ENCODE measurements around the gene TSPAN18. TPM values are rescaled to one million over a fixed set of nuclear protein-coding genes. Genes with fewer than 3 reads are reported as not detected.

The TSPAN18 gene
- polyA plus RNA-seq, 3 donors, result 59.9 to 62.0 (median 61.2) TPM

DNA sequence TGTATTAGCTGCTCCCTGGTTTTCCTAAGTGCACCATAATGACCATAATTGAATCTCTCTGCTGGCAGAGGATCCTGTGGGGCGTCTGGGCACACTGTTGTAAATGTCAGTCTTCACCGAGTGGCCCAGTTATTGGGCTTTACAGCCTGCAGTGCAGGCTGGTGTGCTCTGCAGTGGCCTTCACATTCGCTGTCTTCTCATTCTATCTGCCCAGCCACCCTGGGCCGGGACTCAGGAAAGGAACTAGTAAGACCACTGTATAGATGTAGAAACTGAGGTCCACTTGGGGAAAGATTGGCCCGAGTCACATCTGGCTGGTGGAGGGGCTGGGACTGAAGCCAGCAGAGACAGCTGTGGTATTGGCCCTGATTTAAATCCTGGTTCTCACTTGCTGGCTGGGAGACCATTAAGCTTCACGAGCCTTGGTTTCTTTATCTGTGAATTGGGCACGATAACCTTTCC, 49.3 kb downstream of the TSPAN18 start:
- DNase-seq, result no peak

DNA sequence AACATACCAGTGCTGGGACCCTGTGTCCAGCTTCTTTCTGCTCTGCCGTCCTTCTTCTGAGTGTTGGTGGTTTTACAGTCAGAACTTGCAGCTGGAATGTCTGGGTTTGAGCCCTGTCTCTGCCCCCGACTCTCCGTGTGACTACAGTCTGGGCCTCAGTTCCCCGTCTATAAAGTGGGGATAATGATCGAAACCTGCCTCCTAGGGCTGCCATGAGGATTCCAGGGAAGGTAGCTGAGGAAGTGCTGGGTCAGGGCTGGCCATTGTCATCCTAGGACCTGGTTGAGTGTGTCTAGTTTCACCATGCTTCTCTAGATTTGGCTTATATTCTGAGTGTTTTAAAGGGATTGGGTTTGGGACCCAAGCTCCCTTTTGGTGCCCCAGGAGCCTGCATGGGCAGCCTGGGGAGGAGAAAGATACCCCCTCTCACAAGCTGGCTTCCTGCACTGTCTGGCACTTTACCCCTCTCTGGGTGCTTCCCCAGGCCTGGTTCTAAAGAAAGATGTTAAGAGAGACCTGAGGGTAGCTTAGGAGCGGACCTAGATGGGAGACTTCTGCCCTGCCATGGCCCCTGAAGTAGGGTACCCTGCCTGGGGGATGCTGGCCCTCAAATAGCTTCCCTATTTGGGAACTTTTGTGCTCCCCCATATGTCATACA, 49.9 kb downstream of the TSPAN18 start:
- no peak for DNase-seq

DNA sequence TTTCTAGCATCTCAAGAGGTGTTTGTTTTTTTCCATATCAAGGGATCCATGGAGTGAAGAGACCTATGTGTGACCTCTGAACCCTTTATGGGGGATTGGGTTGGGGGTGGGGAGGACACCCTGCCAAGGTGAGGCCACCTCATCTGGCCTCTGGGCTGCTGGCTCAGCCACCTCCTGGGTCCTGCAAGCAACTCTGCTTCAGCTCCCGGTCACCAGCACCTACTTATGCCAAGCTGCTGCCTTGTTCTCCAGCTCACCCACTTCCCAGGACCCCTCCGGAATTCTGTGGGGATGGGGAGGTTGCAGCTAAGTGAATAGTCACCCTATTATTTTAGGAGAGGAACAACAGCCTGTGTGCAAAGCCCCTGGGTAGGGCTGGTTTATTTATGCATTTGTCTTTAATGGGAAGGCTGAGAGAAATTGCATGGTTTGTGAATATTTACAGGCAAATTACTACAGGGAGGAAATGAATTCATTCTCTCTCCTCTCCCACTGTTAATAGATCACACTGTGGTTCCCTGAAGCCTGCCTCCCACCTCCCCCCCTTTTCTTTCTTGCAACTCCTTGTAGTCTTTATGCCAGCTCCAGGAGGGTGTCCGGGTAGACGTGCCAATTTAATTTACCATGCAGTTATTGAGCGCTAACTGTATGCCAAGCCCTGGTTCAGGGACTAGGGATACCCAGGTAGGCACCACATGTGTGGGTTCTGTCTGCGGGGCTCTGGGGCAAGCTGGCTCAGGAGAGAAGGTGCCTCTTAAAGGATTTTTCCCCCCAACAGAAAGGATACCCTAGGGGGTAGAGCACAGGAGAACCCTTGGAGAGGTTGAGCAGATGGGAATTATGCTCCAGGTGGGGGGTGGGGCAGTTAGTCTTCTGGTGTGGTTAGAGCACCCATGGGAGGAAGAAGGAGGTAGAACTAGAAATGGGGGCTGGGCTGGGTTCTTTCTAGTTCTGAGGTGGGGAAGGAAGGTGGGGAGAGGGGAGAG, 50.7 kb downstream of the TSPAN18 start:
- no peak for DNase-seq

DNA sequence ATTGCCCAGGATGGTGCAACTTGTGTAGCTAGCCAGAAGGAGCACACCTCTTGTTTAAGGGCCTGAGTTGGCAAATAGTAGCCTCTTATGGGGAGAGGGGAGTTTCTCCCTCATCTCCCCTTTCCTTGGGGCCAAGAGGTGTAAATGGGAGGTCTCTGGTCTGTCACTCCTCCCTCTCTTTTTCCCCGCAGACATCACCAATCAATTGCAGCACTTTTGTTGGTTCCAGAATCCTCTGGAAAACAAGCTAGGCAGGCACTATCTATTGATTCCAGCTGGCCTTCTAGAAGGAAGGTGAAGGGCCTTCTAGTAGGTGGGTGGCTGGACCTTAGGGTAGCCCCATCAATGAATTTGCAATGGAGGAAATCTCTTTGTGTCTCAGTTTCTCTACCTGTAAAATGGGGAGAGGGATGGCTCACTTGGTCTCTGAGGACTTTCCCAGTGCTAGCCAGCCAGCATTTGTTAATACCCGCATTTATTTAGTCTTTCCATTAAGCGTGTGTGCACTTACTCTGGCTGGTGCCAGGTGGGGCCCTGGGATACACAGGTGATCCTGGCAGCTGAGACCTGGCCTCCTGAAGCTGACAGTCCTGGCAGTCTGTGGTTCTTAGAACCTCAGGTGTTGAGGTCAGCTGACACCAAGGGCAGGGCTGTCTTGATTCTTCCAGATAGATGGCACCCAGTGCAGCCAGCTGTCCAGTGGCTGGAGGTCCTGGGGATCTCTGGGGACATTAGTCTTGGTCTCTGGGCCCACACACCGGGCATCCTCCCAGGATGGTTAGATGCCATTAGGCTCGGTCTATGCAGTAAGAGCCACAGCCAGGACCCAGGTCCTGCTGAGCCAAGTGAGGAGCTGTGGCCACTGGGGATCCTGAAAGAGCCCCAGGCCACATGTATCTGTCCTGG, 51.7 kb downstream of the TSPAN18 start:
- no peak for DNase-seq

DNA sequence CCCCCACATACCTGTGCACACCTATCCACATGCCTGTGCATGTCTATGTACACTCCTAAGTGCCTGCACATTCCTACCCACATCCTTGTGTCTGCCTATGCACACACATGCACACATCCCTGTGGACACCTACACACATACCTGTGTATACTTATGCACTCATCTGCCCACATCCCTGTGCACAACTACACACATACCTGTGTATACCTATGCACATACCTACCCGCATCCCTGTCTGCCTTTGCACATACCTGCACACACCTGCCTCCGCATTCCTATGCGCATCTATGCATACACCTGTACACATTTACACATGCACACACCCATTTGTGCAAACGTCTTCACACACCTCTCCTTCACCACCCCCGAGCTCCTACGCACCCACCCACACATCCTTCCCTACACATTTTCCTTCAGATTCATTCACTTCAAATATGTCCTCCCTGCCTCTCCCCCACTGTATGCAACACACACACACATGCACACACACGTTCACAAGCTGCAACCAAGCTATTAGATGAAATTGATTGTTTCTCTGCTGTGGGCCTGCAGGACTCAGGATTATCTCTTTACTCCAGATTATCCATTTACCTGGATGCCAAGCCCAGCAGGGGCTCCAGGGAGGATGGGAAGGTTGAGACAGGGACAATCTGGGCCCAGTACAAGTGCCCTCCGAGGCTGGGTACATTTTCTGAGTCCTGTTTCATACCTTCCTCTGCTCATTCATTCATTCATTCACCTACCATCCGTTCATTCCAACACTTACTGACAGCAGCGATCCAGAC, 53.2 kb downstream of the TSPAN18 start:
- no peak for DNase-seq

DNA sequence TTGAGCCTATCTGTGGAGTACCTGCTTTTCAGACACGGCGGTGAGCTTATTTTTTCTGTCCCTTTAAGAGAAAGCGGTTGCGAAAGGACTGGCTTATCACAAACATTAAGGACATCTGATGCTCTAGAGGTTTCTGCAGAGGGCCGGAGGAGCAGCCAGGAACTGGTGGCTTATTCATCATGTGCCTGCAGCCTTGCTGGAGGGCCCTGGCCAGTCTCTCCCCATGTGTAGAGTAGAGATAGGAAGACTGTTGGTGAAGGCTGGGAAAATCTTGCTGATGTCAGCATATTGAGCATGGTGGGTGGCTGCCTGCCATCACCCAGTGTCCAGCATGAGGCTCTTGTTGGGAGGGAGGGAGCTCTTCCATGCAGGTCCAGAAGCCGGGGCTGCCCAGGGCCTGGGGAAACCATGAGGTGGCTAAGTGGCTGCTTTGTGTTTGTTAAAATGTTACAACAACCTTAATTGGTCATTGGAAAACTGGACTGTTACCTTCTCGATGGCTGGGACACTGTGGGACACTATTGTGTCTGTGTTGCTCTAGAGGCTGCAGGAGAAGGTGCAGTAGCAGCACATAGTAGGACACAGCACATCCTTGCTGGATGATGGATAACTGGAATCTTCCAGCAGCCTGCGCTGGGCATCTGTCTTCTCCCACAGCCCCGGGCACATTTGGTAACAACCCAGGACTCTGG, 54.3 kb downstream of the TSPAN18 start:
- DNase-seq, result no peak

DNA sequence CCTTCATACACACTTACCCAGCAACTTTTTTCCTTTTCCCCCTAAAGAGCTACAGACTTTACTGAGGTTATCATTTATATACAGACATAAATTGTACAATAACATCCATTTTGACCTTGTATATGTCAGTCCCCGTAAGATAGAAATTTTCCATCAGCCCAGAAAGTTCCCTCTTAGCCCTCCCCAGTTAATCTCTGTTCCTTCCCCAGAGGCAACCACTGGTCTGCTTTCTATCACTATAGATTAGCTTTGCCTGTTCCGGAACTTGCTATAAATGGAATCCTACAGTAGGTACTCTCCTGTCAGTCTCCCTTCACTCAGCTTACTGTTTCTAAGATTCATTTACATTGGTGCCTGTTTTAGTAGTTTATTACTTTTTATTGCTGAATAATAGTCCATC, 54.9 kb downstream of the TSPAN18 start:
- DNase-seq, result no peak

DNA sequence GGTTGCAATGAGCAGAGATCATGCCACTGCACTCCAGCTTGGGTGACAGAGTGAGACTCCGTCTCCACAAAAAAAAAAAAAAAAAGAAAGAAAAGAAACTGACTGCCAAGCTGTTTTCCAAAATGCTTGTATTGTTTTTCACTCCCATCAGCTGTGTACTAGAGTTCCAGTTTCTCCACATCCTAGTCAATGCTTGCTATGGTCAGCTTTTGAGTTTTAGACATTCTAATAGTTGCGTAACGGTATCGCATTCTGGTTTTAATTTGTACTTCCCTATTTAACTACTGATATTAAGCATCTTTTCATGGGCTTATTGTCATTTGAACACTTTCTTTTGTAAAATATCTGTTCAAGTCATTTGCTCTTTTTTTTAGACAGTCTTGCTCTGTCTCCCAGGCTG, 55.7 kb downstream of the TSPAN18 start:
- DNase-seq, result no peak

DNA sequence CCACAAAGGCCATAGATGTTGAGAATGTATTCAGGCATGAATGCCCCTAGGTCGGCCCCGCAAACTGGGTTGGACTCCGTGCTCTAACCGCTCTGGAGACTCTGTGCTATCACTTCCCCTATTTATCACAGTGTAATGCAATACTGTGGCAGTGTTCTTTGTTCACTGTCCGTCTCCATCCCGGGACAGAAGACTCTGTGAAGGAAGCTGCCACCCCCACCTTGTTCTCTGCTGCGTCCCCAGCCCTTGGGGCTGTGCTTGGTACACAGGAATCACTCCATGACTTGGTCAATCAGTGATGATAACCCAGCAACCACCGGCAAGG, 57.6 kb downstream of the TSPAN18 start:
- no peak for DNase-seq

DNA sequence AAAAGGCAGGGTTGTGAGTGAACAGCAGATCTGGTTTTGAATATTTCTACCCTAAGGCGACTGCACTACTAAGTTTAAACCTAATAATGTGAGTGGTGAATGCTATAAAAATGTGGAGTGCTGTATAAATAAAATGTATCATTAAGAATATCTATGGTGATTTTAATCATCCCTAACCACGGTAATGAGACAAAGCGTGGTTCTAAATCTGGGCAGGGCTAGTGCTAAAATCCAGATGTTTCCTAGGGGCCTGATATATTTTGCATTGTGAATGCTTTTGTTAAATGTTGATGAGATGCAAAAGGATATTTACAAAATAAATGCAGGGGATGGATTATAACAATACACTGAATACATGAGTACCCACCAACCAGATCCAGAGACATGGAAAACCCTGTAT, 58.1 kb downstream of the TSPAN18 start:
- DNase-seq, result no peak

DNA sequence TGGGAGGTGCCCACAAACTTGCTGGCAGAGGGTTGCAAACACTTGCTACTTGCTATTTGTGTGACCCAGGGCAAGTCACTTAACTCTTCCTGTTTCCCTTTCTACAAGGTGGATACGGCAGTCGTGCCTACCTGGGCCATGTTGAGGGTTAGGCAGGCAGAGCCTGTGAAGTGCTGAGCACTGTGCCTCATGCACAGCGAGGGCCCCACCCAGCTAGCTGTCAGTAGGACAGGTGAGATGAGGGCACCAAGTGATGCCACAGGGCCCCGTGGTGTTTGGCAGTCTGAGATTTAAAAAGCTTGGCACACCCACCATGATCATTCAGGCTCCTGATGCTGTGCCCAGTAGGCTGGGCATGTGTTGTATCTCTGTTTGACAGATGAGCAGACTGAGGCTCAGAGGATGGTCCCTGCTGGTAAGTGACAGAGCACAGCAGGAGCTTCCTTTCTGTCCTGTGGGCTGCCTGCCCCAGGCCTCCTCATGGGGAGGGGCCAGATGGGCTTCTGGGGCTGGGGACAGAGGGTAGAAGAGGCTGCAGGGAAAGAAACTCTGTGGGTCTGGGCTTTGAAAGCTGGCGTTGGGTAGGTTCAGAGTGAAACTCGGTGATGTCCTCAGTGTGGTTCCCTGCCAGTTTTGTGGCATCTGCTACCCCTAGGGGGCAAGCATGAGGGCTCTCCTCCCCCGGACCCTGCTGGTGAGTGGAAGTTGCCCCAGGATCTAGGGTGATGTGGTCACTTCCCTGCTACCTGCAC, 59.3 kb downstream of the TSPAN18 start:
- DNase-seq, result no peak

DNA sequence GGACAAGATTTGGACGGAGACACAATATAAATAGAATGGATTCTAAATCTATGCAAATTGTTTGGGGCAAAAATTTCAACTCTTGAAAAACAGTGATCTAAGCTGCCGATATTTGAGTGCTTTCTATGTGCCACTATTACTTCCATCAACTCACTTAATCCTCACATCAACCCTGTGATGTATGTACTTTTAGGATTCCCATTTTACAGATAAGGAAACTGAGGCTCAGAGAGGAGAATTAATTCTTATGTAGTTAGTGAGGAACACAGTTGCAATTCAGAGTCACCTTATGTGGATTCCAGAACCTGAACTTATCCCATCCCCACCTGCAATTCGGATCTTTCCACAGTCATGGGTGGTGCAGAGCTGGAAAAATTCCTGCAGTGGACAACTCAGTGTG, 60.3 kb downstream of the TSPAN18 start:
- no peak for DNase-seq

DNA sequence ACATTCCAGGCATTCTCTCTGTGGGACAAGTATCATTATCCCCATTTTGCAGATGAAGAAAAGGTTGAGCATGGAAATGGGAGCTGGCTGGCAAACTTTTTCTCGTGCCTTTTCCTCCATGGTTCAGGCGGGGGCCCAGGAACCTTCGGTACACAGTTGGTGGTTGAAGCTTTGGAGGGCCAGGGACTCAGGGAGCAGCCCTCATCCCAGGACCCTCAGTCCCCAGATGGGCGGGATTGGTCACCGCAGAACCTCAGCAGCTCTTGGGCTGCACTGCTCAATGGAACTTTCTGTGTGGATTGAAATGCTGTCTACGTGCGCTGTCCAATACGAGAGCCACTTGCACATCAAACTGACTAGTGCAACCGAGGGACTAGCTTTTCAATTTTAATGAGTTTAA, 61.2 kb downstream of the TSPAN18 start:
- DNase-seq, result no peak

DNA sequence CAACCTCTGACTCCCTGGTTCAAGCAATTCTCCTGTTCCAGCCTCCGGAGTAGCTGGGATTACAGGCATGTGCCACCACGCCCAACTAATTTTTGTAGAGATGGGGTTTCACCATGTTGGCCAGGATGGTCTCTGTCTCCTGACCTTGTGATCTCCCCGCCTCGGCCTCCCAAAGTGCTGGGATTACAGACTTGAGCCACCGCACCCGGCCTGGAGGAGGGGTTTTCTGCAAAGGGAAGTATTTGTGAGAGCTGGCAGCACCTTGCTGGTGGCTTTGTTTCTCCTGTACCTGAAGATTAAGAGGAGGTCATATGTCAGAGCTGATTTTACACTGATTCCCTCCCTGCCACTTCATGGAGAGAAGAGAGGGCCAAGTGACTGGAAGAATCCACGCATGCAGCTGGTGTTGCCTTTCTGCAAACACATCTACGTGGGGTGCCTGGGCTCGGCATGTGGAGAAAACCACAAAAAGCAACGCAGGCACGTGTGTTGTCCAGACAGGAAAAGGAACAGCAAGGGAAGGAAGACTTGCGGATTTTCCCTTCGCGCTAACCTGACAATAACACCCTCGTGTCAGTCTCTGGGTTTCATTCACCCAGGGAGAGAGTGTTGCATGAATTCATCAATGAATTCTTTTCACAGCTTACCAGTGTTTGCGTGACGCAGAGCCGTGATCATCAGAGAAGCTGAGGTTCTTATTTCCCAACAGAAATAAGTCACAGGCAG, 61.9 kb downstream of the TSPAN18 start:
- DNase-seq, result no peak

DNA sequence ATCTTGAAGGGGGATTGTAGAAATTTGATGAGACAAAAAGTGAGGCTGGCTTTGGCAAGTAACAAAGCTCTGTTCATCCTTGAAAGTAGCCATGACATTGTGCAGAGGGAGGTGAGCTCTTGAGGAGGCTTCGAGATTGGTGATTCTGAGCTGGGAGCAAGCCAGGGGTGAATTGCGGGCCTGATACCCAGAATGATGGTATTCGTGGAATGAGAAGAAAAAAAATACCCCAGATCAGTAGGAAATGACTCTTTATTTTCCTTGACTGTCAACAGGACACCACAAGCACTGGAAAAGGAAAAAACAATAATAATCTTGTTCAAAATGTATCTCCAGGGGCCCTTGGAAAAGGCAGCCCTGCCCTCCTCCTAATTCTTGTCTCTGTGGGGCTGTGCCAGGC, 62.7 kb downstream of the TSPAN18 start:
- no peak for DNase-seq

DNA sequence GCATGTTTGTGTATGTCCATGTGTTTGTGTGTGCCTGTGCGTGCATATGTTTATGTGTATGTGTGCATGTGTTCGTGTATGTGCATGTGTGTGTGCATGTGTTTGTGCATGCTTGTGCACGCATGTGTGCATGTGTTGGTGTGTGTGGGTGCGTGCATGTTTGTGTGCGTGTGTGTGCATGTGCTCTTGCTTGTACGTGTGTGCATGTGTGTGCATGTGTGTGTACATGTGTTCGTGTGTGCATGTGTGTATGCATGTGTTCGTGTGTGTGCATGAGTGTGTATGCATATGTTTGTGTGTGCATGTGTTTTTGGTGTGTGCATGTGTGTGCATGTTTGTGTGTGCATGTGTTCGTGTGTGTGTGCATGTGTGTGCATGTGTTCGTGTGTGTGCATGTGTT, 63.4 kb downstream of the TSPAN18 start:
- DNase-seq, result no peak

DNA sequence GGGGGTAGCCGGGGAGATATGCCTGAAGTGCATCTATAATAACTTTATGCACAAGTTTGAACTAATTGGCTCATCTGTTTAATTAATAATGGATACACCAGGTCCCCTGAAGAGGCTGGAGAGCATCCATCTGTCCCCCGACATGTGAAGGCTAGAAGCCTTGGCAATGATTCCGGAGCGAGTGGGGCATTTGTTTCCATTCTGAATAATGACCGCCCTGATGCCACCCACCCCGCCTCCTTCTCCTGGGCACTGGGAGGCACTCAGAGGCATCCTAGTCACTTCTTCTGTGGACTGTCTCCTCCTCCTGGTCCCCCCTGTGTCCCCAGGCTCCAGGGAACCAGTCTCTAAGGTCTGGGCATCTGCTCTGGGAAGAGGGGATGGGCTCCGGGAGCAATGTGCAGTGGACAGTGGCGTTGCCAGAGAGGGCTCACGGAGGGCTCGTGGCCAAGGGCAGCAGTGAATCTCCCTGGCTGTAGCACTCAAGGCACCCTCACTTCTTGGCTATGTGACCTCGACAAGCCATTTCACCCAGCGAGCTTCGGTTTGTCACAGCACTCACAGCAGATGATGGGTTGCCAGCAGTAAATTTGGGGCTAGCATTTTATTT, 64.7 kb downstream of the TSPAN18 start:
- DNase-seq, result no peak

DNA sequence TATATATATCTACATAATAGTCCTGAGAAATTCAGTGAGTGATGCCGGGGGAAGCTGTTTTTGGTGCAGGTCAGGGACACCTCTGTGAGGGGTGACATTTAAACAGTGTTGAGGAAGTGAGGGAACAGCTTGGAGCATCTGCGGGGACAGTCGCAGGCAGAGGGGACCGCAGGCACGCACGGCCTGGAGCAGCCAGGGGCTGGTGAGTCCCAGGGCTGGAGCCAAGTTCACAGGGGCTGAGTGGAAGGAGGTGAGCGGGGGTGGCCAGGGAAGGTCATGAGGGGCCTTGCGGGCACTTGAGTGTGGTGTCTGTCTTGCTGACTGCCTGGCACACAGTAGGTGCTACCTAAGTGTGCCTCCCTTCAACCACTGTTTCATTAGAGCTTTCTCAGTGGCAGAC, 65.4 kb downstream of the TSPAN18 start:
- no peak for DNase-seq
